H9 (cell line): ENCODE data around the gene ITGB7. TPM values are rescaled to one million over a fixed set of nuclear protein-coding genes. Genes with fewer than 3 reads are reported as not detected.
"Not testable (repeated sequence)": the region's sequence is repeated elsewhere in the genome, so short reads cannot be mapped to it uniquely, and the experiment has no call there.

Source experiments
- DNase-seq: peaks from one replicate; pipeline ENCODE4 v3.0.0-alpha.2; 2017
- H2AFZ ChIP-seq: one replicate; pipeline ENCODE4 v1.6.1; 2013; ENCODE audit warnings: mild to moderate bottlenecking, low read length, control low read depth, moderate library complexity
- H2AK5ac ChIP-seq: 2 replicates; pipeline ENCODE4 v1.6.1; 2013; ENCODE audit warnings: low read length, control low read depth, mixed read lengths; ENCODE audit not compliant: insufficient read length
- H2BK120ac ChIP-seq: one replicate; pipeline ENCODE4 v1.6.1; 2013; ENCODE audit warnings: low read depth, mild to moderate bottlenecking, low read length, control low read depth, inconsistent platforms; ENCODE audit not compliant: poor library complexity, severe bottlenecking
- H2BK12ac ChIP-seq: 2 replicates; pipeline ENCODE4 v1.6.1; 2013; ENCODE audit warnings: low read length, control low read depth, mixed read lengths, low read depth; ENCODE audit not compliant: insufficient read length
- H2BK15ac ChIP-seq: 2 replicates; pipeline ENCODE4 v1.6.1; 2013; ENCODE audit warnings: low read depth, low read length, control low read depth
- H2BK20ac ChIP-seq: one replicate; pipeline ENCODE4 v1.6.1; 2013; ENCODE audit warnings: low read depth, mild to moderate bottlenecking, low read length, control low read depth, inconsistent platforms; ENCODE audit not compliant: poor library complexity, severe bottlenecking
- H2BK5ac ChIP-seq: 2 replicates; pipeline ENCODE4 v1.6.1; 2013; ENCODE audit warnings: low read length, control low read depth, mixed read lengths; ENCODE audit not compliant: insufficient read length
- H3K14ac ChIP-seq: 2 replicates; pipeline ENCODE4 v1.6.1; 2013; ENCODE audit warnings: low read length, control low read depth; ENCODE audit not compliant: insufficient read depth
- H3K18ac ChIP-seq: 2 replicates; pipeline ENCODE4 v1.6.1; 2013; ENCODE audit warnings: low read depth, mild to moderate bottlenecking, mixed read lengths, low read length, control low read depth; ENCODE audit not compliant: insufficient read length
- H3K23ac ChIP-seq: 2 replicates; pipeline ENCODE4 v1.6.1; 2013; ENCODE audit warnings: low read length, control low read depth, mixed read lengths, low read depth; ENCODE audit not compliant: insufficient read length
- H3K23me2 ChIP-seq: 2 replicates; pipeline ENCODE4 v1.6.1; 2013; ENCODE audit warnings: low read depth, mild to moderate bottlenecking, mixed read lengths, low read length, control low read depth; ENCODE audit not compliant: insufficient read length, poor library complexity, severe bottlenecking
- H3K27ac ChIP-seq: 2 replicates; pipeline ENCODE4 v1.5.1; 2013; ENCODE audit warnings: low read length, control low read depth, mixed read lengths, low read depth; ENCODE audit not compliant: insufficient read length
- H3K27me3 ChIP-seq: 2 replicates; pipeline ENCODE4 v1.6.1; 2013; ENCODE audit warnings: low read length, control low read depth, inconsistent platforms; ENCODE audit not compliant: insufficient read depth
- H3K4ac ChIP-seq: 2 replicates; pipeline ENCODE4 v1.6.1; 2013; ENCODE audit warnings: low read depth, mild to moderate bottlenecking, control low read depth, inconsistent platforms, low read length, moderate library complexity
- H3K4me1 ChIP-seq: 2 replicates; pipeline ENCODE4 v1.6.1; 2013; ENCODE audit warnings: low read length, control low read depth, inconsistent platforms; ENCODE audit not compliant: insufficient read depth
- H3K4me2 ChIP-seq: 2 replicates; pipeline ENCODE4 v1.6.1; 2013; ENCODE audit warnings: low read length, control low read depth, mixed read lengths; ENCODE audit not compliant: insufficient read length, insufficient read depth
- H3K56ac ChIP-seq: 2 replicates; pipeline ENCODE4 v1.6.1; 2013; ENCODE audit warnings: low read depth, mild to moderate bottlenecking, mixed read lengths, low read length, control low read depth; ENCODE audit not compliant: insufficient read length
- H3K79me1 ChIP-seq: 2 replicates; pipeline ENCODE4 v1.6.1; 2013; ENCODE audit warnings: low read depth, mild to moderate bottlenecking, moderate library complexity, low read length, control low read depth, inconsistent platforms; ENCODE audit not compliant: insufficient read depth, poor library complexity, severe bottlenecking
- H3K79me2 ChIP-seq: 2 replicates; pipeline ENCODE4 v1.6.1; 2013; ENCODE audit warnings: low read length, control low read depth, inconsistent platforms; ENCODE audit not compliant: insufficient read depth
- H3K9ac ChIP-seq: 2 replicates; pipeline ENCODE4 v1.6.1; 2013; ENCODE audit warnings: low read length, control low read depth, mixed read lengths; ENCODE audit not compliant: insufficient read length; ENCODE audit errors: extremely low read depth
- H3K9me3 ChIP-seq: one replicate; pipeline ENCODE4 v1.6.1; 2013; ENCODE audit warnings: low read depth, low read length, inconsistent platforms; ENCODE audit not compliant: control insufficient read depth
- H3T11ph ChIP-seq: one replicate; pipeline ENCODE4 v1.6.1; 2013; ENCODE audit warnings: mild to moderate bottlenecking, low read length, control low read depth, inconsistent platforms
- H4K20me1 ChIP-seq: one replicate; pipeline ENCODE4 v1.6.1; 2013; ENCODE audit not compliant: control insufficient read depth, insufficient read length, insufficient read depth
- H4K5ac ChIP-seq: 2 replicates; pipeline ENCODE4 v1.6.1; 2013; ENCODE audit warnings: low read depth, mild to moderate bottlenecking, mixed read lengths, low read length, control low read depth; ENCODE audit not compliant: insufficient read length
- H4K8ac ChIP-seq: replicated peaks from 2 replicates; pipeline ENCODE4 v1.6.1; 2013; ENCODE audit warnings: low read length, control low read depth, mixed read lengths, low read depth; ENCODE audit not compliant: insufficient read length
- H4K91ac ChIP-seq: 2 replicates; pipeline ENCODE4 v1.6.1; 2013; ENCODE audit warnings: low read depth, mild to moderate bottlenecking, moderate library complexity, mixed read lengths, low read length, control low read depth; ENCODE audit not compliant: insufficient read length
- H3K27ac Mint-ChIP-seq, 3 experiments: 2 replicates in 2 of 3; 3 replicates in 1 of 3; pipeline ENCODE4 v1.8.0; 2020 to 2021; ENCODE audit warnings: mixed read lengths in 3 of 3, mild to moderate bottlenecking in 1 of 3, moderate library complexity in 1 of 3
- H3K27me3 Mint-ChIP-seq: 2 replicates; pipeline ENCODE4 v1.8.0; 2021; ENCODE audit warnings: low read depth, mild to moderate bottlenecking, moderate library complexity, mixed read lengths
- H3K36me3 Mint-ChIP-seq, 3 experiments: 2 replicates in 2 of 3; 3 replicates in 1 of 3; pipeline ENCODE4 v1.8.0; 2020 to 2021; ENCODE audit warnings: low read depth in 3 of 3, mixed read lengths in 3 of 3; ENCODE audit not compliant: insufficient read depth in 1 of 3
- H3K4me1 Mint-ChIP-seq, 2 experiments: 2 replicates each; pipeline ENCODE4 v1.8.0; 2020; ENCODE audit warnings: mixed read lengths in 2 of 2
- H3K4me3 Mint-ChIP-seq, 2 experiments: 2 replicates in 1 of 2; 3 replicates in 1 of 2; pipeline ENCODE4 v1.8.0; 2020 to 2021; ENCODE audit warnings: mild to moderate bottlenecking in 2 of 2, mixed read lengths in 2 of 2, moderate library complexity in 1 of 2
- H3K9me3 Mint-ChIP-seq, 2 experiments: 2 replicates in 1 of 2; 3 replicates in 1 of 2; pipeline ENCODE4 v1.8.0; 2020; ENCODE audit warnings: mild to moderate bottlenecking in 2 of 2, mixed read lengths in 2 of 2, moderate library complexity in 1 of 2
- WGBS: extraction: QIAGEN DNeasy Blood & Tissue Kit; methylation state at CpG from one replicate; pipeline ENCODE4 v1.1.7; 2013; ENCODE audit warnings: missing lambda C conversion rate, low lambda C conversion rate, mixed read lengths; ENCODE audit not compliant: insufficient read length; ENCODE audit errors: extremely low coverage; 5-methylcytosine and 5-hydroxymethylcytosine counted together
- total RNA-seq: library from RNA; stranded (reverse); gene quantifications from 2 replicates; pipeline ENCODE4 v1.2.1, GENCODE V29; 2021

The ITGB7 gene
- total RNA-seq, 1 experiment from 2014 or later: 0.39 TPM

DNA sequence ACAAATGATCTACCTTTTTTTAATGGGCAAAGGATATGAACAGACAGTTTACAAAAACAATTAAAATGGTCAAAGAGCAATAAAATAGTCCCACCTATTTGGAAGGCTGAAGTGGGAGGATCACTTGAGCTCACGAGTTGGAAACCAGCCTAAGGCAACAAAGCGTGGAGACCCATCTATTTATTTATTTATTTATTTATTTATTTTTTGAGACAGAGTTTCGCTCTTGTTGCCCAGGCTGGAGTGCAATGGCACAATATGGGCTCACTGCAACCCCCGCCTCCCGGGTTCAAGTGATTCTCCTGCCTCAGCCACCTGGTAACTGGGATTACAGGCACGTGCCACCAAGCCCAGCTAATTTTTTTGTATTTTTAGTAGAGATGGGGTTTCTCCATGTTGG, 29.6 kb downstream of the ITGB7 start:
- H3K27me3 ChIP-seq: peaks cover 16% of the 10 kb centered on the region; the same call in 1 of the 2 replicates

More for the DNA sequence above, 29.6 kb downstream of the ITGB7 start:
- not testable (repeated sequence) for H2BK15ac ChIP-seq, H4K8ac ChIP-seq, H3K9me3 ChIP-seq, H3K4me1 ChIP-seq, H2AFZ ChIP-seq, H3K9ac ChIP-seq, H3K4ac ChIP-seq, H2BK20ac ChIP-seq, H3K27ac ChIP-seq, H2BK12ac ChIP-seq, H3K9me3 Mint-ChIP-seq, H3K27ac Mint-ChIP-seq, H3K56ac ChIP-seq, H3K18ac ChIP-seq, H2BK5ac ChIP-seq, H3T11ph ChIP-seq, H2AK5ac ChIP-seq, H3K4me2 ChIP-seq, H4K91ac ChIP-seq, H2BK120ac ChIP-seq, H3K4me3 Mint-ChIP-seq, H3K23ac ChIP-seq, H4K20me1 ChIP-seq, H3K79me2 ChIP-seq, H4K5ac ChIP-seq, H3K14ac ChIP-seq, H3K79me1 ChIP-seq
- H3K4me1 Mint-ChIP-seq: peaks cover 26 to 30% of the 10 kb centered on the region in 2 experiments
- DNase-seq: peak; percentile 9
- WGBS: no CpG with 5 or more reads among the region's 6 CpGs
- peaks cover 13% of the 10 kb centered on the region for H3K23me2 ChIP-seq
- H3K36me3 Mint-ChIP-seq: peaks cover 8 to 12% (median 10%) of the 10 kb centered on the region in 3 experiments; a peak in 6 of 7 replicates
- peaks cover 86% of the 10 kb centered on the region for H3K27me3 Mint-ChIP-seq
